Liver (tissue), 9 donors: ENCODE measurements around the gene UBTD1. TPM values are rescaled to one million over a fixed set of nuclear protein-coding genes. Genes with fewer than 3 reads are reported as not detected.

Source experiments
- DNase-seq: peaks from one replicate; pipeline ENCODE4 v3.0.0-alpha.2; 2017; ENCODE audit warnings: low spot score
- H3K27ac ChIP-seq, 2 donors: one replicate each; pipeline ENCODE4 v1.7.0; 2013; ENCODE audit warnings: inconsistent platforms in 2 of 2, low read length in 2 of 2, control low read depth in 1 of 2, low read depth in 1 of 2, mild to moderate bottlenecking in 1 of 2
- H3K27me3 ChIP-seq, 4 donors: one replicate each; pipeline versions ENCODE4 v1.6.1 to v1.7.0; 2013; ENCODE audit warnings: low read length in 3 of 4, inconsistent platforms in 1 of 4, mild to moderate bottlenecking in 1 of 4, moderate library complexity in 1 of 4; ENCODE audit not compliant: control insufficient read depth in 4 of 4, insufficient read depth in 4 of 4
- H3K36me3 ChIP-seq, 4 donors: one replicate each; pipeline versions ENCODE4 v1.6.1 to v1.7.0; 2013; ENCODE audit warnings: low read length in 3 of 4, mild to moderate bottlenecking in 3 of 4, low read depth in 1 of 4, moderate library complexity in 1 of 4; ENCODE audit not compliant: control insufficient read depth in 4 of 4, insufficient read depth in 3 of 4
- H3K4me1 ChIP-seq, 4 donors: one replicate each; pipeline versions ENCODE4 v1.6.1 to v1.7.0; 2013; ENCODE audit warnings: low read length in 3 of 4, mild to moderate bottlenecking in 3 of 4, moderate library complexity in 1 of 4; ENCODE audit not compliant: control insufficient read depth in 4 of 4, insufficient read depth in 4 of 4
- H3K4me3 ChIP-seq, 3 donors: one replicate each; pipeline versions ENCODE4 v1.6.1 to v1.7.0; 2013; ENCODE audit warnings: low read length in 3 of 3, control low read depth in 1 of 3, low read depth in 1 of 3, mild to moderate bottlenecking in 1 of 3
- H3K9ac ChIP-seq, 2 donors: one replicate each; pipeline ENCODE4 v1.7.0; 2013; ENCODE audit warnings: low read length in 2 of 2, mild to moderate bottlenecking in 2 of 2, moderate library complexity in 2 of 2, control low read depth in 1 of 2, low read depth in 1 of 2
- H3K9me3 ChIP-seq, 4 donors: one replicate each; pipeline versions ENCODE4 v1.6.1 to v1.7.0; 2013; ENCODE audit warnings: low read length in 3 of 4; ENCODE audit not compliant: control insufficient read depth in 4 of 4
- ATF3 ChIP-seq: IDR thresholded peaks from 2 replicates; pipeline ENCODE4 v1.6.1; 2016; ENCODE audit warnings: antibody characterized with exemption
- CTCF ChIP-seq: fragments of 150-350 bp; IDR thresholded peaks from 2 replicates; pipeline ENCODE4 v1.5.1; 2017; ENCODE audit warnings: improper control_type of control experiment, low read depth, low read length; ENCODE audit not compliant: missing input control
- EGR1 ChIP-seq, 2 donors: IDR thresholded peaks; 2 replicates each; pipeline ENCODE4 v1.6.1; 2016 to 2018; ENCODE audit warnings: antibody characterized with exemption in 2 of 2, low read depth in 2 of 2
- FOXA1 ChIP-seq: IDR thresholded peaks from 2 replicates; pipeline ENCODE4 v1.6.1; 2016; ENCODE audit warnings: antibody characterized with exemption
- FOXA2 ChIP-seq: IDR thresholded peaks from 2 replicates; pipeline ENCODE4 v1.6.1; 2016; ENCODE audit warnings: antibody characterized with exemption
- GABPA ChIP-seq, 2 donors: IDR thresholded peaks in 1 of 2; conservative IDR thresholded peaks in 1 of 2; 2 replicates each; pipeline ENCODE4 v1.6.1; 2016; ENCODE audit warnings: antibody characterized with exemption in 2 of 2, mild to moderate bottlenecking in 1 of 2, moderate library complexity in 1 of 2
- HNF4A ChIP-seq, 2 donors: conservative IDR thresholded peaks; 2 replicates each; pipeline ENCODE4 v1.6.1; 2016; ENCODE audit warnings: antibody characterized with exemption in 2 of 2, mild to moderate bottlenecking in 2 of 2
- HNF4G ChIP-seq: IDR thresholded peaks from 2 replicates; pipeline ENCODE4 v1.6.1; 2016; ENCODE audit warnings: antibody characterized with exemption
- JUND ChIP-seq, 2 donors: IDR thresholded peaks; 2 replicates each; pipeline ENCODE4 v1.6.1; 2016; ENCODE audit warnings: antibody characterized with exemption in 2 of 2
- MAX ChIP-seq: IDR thresholded peaks from 2 replicates; pipeline ENCODE4 v1.6.1; 2016; ENCODE audit warnings: antibody characterized with exemption
- NR2F2 ChIP-seq: IDR thresholded peaks from 2 replicates; pipeline ENCODE4 v1.6.1; 2016; ENCODE audit warnings: antibody characterized with exemption
- RAD21 ChIP-seq, 2 donors: IDR thresholded peaks; 2 replicates each; pipeline ENCODE4 v1.6.1; 2016; ENCODE audit warnings: antibody characterized with exemption in 2 of 2, mild to moderate bottlenecking in 2 of 2
- REST ChIP-seq: IDR thresholded peaks from 2 replicates; pipeline ENCODE4 v1.6.1; 2016; ENCODE audit warnings: antibody characterized with exemption, mild to moderate bottlenecking
- RXRA ChIP-seq, 2 donors: IDR thresholded peaks; 2 replicates each; pipeline ENCODE4 v1.6.1; 2017 to 2018; ENCODE audit warnings: antibody characterized with exemption in 2 of 2, mild to moderate bottlenecking in 1 of 2
- SP1 ChIP-seq: IDR thresholded peaks from 2 replicates; pipeline ENCODE4 v1.6.1; 2018; ENCODE audit warnings: antibody characterized with exemption, mild to moderate bottlenecking
- TAF1 ChIP-seq: conservative IDR thresholded peaks from 2 replicates; pipeline ENCODE4 v1.6.1; 2016; ENCODE audit warnings: antibody characterized with exemption, mild to moderate bottlenecking
- YY1 ChIP-seq: IDR thresholded peaks from 2 replicates; pipeline ENCODE4 v1.6.1; 2016; ENCODE audit warnings: antibody characterized with exemption, mild to moderate bottlenecking
- ZBTB33 ChIP-seq: IDR thresholded peaks from 2 replicates; pipeline ENCODE4 v1.6.1; 2016; ENCODE audit warnings: antibody characterized with exemption
- WGBS: extraction: QIAGEN DNeasy Blood & Tissue Kit; methylation state at CpG from one replicate; pipeline ENCODE4 v1.1.7; 2013; 5-methylcytosine and 5-hydroxymethylcytosine counted together
- polyA plus RNA-seq, 2 donors: library from polyadenylated mRNA; stranded (reverse) in 1 of 2; unstranded in 1 of 2; fragments of 200-250 nt in 1 of 2; fragments of >200 nt in 1 of 2; fragmentation: Nextera tagmentation in 1 of 2; extraction: Ambion mirVana in 1 of 2; gene quantifications; one replicate each; pipeline versions ENCODE4 v1.2.1 to v1.2.3, GENCODE V29; 2013 to 2015
- total RNA-seq, 2 donors: library from RNA; depleted of rRNA; stranded (reverse); fragments of >200 nt; gene quantifications; one replicate each; pipeline ENCODE4 v1.2.3, GENCODE V29; 2014
- donor health status: healthy.
- donor health status: healthy.
- donor health status: healthy.
- donor health status: healthy.
- donor health status: healthy.

The UBTD1 gene
- total and polyA plus RNA-seq, 4 donors: 2.7 to 11.0 (median 9.3) TPM

GRCh38 chr10:97463363-97464132 is 35.2 kb upstream of the UBTD1 start:
- Histone ChIP-seq H3K9ac (no peak overlapping the region), H3K27ac (no peak overlapping the region), H3K36me3 (peaks cover 11 to 85% (median 75%) of the 10 kb centered on the region in 4 donors), H3K9me3 (no peaks in the 10 kb centered on the region), H3K27me3 (no peaks in the 10 kb centered on the region), H3K4me1 (peaks cover 0 to 7% (median 1%) of the 10 kb centered on the region in 4 donors), H3K4me3 (no peak overlapping the region)
- DNase-seq: peak; percentile 51
- TF ChIP-seq SP1 (peak; percentile 55), FOXA2 (no peak), REST (no peak), RXRA (IDR thresholded peaks at IDR 0.05) (peak; percentile 35 to 54), GABPA (IDR thresholded peaks at IDR 0.05 in 1 of 2, conservative IDR thresholded peaks at IDR 0.05 in 1 of 2) (no peak), RAD21 (IDR thresholded peaks at IDR 0.05) (peak; percentile 92 to 95), TAF1 (no peak), NR2F2 (peak; percentile 64), ZBTB33 (no peak), FOXA1 (no peak), CTCF (peak; percentile 79), ATF3 (no peak), HNF4A (conservative IDR thresholded peaks at IDR 0.05) (peak; percentile 76 to 87), YY1 (no peak), JUND (IDR thresholded peaks at IDR 0.05) (no peak), HNF4G (peak; percentile 70), MAX (no peak), EGR1 (IDR thresholded peaks at IDR 0.05; ENCODE audit: low read depth in 2 of 2) (no peak)
- 74% methylated on average over 4 of the region's 4 CpGs for WGBS
